Measurements from ENCODE around the gene GRIP2.

- TF ChIP-seq CTCF (conservative IDR thresholded peaks at IDR 0.05; ENCODE audit: low read depth, low read length) = no peak
- TF ChIP-seq FOS (IDR thresholded peaks at IDR 0.05; ENCODE audit: low read depth, low read length) = no peak
- TF ChIP-seq MXI1 (IDR thresholded peaks at IDR 0.05; ENCODE audit: borderline replicate concordance, low read depth, low read length) = no peak
- no peak for TF ChIP-seq SMC3 (IDR thresholded peaks at IDR 0.05; ENCODE audit: low read depth, low read length)
- no peak for TF ChIP-seq CEBPB (IDR thresholded peaks at IDR 0.05; ENCODE audit: low read depth, low read length)
- TF ChIP-seq ELK1 (IDR thresholded peaks at IDR 0.05; ENCODE audit: borderline replicate concordance, low read depth, low read length) = no peak
- TF ChIP-seq BHLHE40 (IDR thresholded peaks at IDR 0.05; ENCODE audit: low read depth, low read length) = no peak
- no peak for TF ChIP-seq RFX5 (IDR thresholded peaks at IDR 0.05; ENCODE audit: low read depth, low read length)
- TF ChIP-seq MAFK (IDR thresholded peaks at IDR 0.05; ENCODE audit: low read depth, low read length) = no peak
These were observed 779 bp downstream of the GRIP2 start for GRCh38 chr3:14539384-14539741.

All from IMR-90 (cell line).